Measurements from ENCODE around the gene FUT6.
"Not testable (repeated sequence)": the region's sequence is repeated elsewhere in the genome, so short reads cannot be mapped to it uniquely, and the experiment has no call there.

The FUT6 gene

GRCh38 chr19:5782945-5783919 lies 56.3 kb downstream of the FUT6 start:
- no peak for DNase-seq

DNA sequence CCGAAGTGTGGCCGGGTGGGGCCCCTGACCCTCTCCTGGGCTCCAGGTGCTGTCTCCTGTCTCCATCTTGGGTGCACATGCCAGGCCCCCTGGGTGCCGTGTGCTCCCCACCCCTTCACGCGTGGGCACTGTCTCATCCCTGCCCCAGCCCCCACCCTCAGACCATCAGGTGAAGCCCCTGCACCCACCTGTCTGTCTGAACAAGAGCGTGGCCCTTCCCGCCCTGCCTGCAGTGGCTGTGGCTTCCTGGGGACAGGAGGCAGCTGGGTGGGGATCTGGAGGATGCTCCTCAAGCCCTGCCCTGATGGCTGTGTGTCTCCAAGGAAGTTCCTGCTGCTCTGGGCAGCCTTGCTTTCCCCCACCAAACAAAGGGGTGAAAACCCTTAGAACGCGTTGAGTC lies 57.2 kb downstream of the FUT6 start:
- no peak for DNase-seq

DNA sequence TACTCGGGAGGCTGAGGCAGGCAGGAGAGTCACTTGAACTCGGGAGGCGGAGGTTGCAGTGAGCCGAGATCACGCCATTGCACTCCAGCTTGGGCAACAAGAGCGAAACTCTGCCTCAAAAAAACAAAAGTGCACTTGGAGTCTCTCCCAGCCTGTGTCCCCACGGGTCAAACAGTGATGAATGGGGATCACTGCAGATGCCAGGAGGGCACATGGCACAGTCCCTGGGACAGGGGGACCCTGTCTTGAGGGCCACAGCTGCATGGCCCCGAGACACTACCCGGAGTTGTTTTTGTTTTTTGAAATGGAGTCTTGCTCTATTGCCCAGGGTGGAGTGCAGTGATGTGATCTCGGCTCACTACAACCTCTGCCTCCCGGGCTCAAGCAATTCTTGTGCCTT lies 58.6 kb downstream of the FUT6 start:
- not testable (repeated sequence) for DNase-seq
